GM12878 (cell line): Measurements from ENCODE around the gene STT3B. TPM values are rescaled to one million over a fixed set of nuclear protein-coding genes. Genes with fewer than 3 reads are reported as not detected.

Experiments used
- ATF7 ChIP-seq: fragments of 450-650 bp; IDR thresholded peaks from 2 replicates; pipeline ENCODE4 v1.6.1; 2016; ENCODE audit warnings: low read depth, mild to moderate bottlenecking
- CHD2 ChIP-seq: IDR thresholded peaks from 2 replicates; pipeline ENCODE4 v1.6.1; 2011; ENCODE audit warnings: low read depth, low read length, improper control_type of control experiment, borderline replicate concordance
- CREM ChIP-seq: IDR thresholded peaks from 2 replicates; pipeline ENCODE4 v1.6.1; 2014; ENCODE audit warnings: antibody characterized with exemption, low read depth
- E2F8 ChIP-seq: fragments of 450-650 bp; IDR thresholded peaks from 2 replicates; pipeline ENCODE4 v1.6.1; 2018; ENCODE audit warnings: mild to moderate bottlenecking, low read depth, moderate library complexity; ENCODE audit not compliant: partially characterized antibody
- ETV6 ChIP-seq, 2 experiments: fragments of 450-650 bp in 1 of 2; IDR thresholded peaks in 1 of 2; conservative IDR thresholded peaks in 1 of 2; 2 replicates each; pipeline ENCODE4 v1.6.1; 2014; ENCODE audit warnings: antibody characterized with exemption in 1 of 2, borderline replicate concordance in 1 of 2, low read depth in 1 of 2, mild to moderate bottlenecking in 1 of 2, moderate library complexity in 1 of 2
- KLF5 ChIP-seq: fragments of 450-650 bp; IDR thresholded peaks from 2 replicates; pipeline ENCODE4 v1.6.1; 2014; ENCODE audit warnings: mild to moderate bottlenecking; ENCODE audit not compliant: partially characterized antibody
- MYC ChIP-seq: IDR thresholded peaks from 2 replicates; pipeline ENCODE4 v1.6.1; 2011; ENCODE audit warnings: mild to moderate bottlenecking, low read length, moderate library complexity, inconsistent platforms; ENCODE audit not compliant: insufficient read depth, insufficient replicate concordance, insufficient read length, severe bottlenecking
- NBN ChIP-seq: fragments of 450-650 bp; IDR thresholded peaks from 2 replicates; pipeline ENCODE4 v1.6.1; 2016
- POLR2A ChIP-seq: IDR thresholded peaks from 2 replicates; pipeline ENCODE4 v1.6.1; 2011; ENCODE audit warnings: low read depth, mild to moderate bottlenecking, low read length
- POU2F2 ChIP-seq: IDR thresholded peaks from 3 replicates; pipeline ENCODE4 v1.6.1; 2011; ENCODE audit warnings: low read depth, mild to moderate bottlenecking, low read length, borderline replicate concordance
- RAD21 ChIP-seq: IDR thresholded peaks from 2 replicates; pipeline ENCODE4 v1.6.1; 2011; ENCODE audit warnings: mild to moderate bottlenecking, low read depth, low read length, moderate library complexity; ENCODE audit not compliant: insufficient read depth
- RAD51 ChIP-seq: fragments of 450-650 bp; IDR thresholded peaks from 2 replicates; pipeline ENCODE4 v1.6.1; 2016; ENCODE audit warnings: moderate library complexity, mild to moderate bottlenecking, inconsistent platforms
- RUNX3 ChIP-seq: IDR thresholded peaks from 2 replicates; pipeline ENCODE4 v1.6.1; 2012; ENCODE audit warnings: low read length, inconsistent platforms
- SKIL ChIP-seq: fragments of 450-650 bp; IDR thresholded peaks from 2 replicates; pipeline ENCODE4 v1.6.1; 2017; ENCODE audit warnings: mild to moderate bottlenecking, low read depth, inconsistent platforms; ENCODE audit not compliant: poor library complexity, severe bottlenecking
- STAT3 ChIP-seq: IDR thresholded peaks from 2 replicates; pipeline ENCODE4 v1.6.1; 2011; ENCODE audit warnings: low read depth, low read length, improper control_type of control experiment
- YBX1 ChIP-seq: fragments of 450-650 bp; IDR thresholded peaks from 2 replicates; pipeline ENCODE4 v1.6.1; 2016; ENCODE audit warnings: antibody characterized with exemption
- ZNF622 ChIP-seq: fragments of 450-650 bp; IDR thresholded peaks from 2 replicates; pipeline ENCODE4 v1.6.1; 2017; ENCODE audit warnings: mild to moderate bottlenecking, inconsistent platforms
- polyA plus RNA-seq, 11 experiments: library from polyadenylated mRNA; depleted of rRNA in 4 of 11; unstranded in 6 of 11; stranded (reverse) in 5 of 11; fragments of >200 nt; fragmentation: Nextera tagmentation in 4 of 11; fragmentation: Illumina TruSeq in 1 of 11; extraction: Ambion mirVana in 4 of 11; extraction: Trizol in 1 of 11; gene quantifications; 1 replicate in 1 of 11; 2 replicates in 10 of 11; pipeline versions ENCODE4 v1.2.1 to v1.2.3, GENCODE V29; 2011 to 2016; ENCODE audit warnings: inconsistent platforms in 2 of 11, missing spikeins in 2 of 11, low read depth in 1 of 11
- total RNA-seq, 4 experiments: library from RNA; depleted of rRNA in 3 of 4; stranded (reverse); fragments of >200 nt in 3 of 4; fragmentation: Illumina TruSeq in 1 of 4; extraction: Trizol in 1 of 4; gene quantifications; 2 replicates each; pipeline versions ENCODE4 v1.2.1 to v1.2.3, GENCODE V29; 2013 to 2021
- TF ChIP-seq, protein P1 (sequence below): fragments of 450-650 bp; IDR thresholded peaks from 2 replicates; pipeline ENCODE4 v1.6.1; 2016; ENCODE audit warnings: mild to moderate bottlenecking
- TF ChIP-seq, protein P2 (sequence below): fragments of 450-650 bp; IDR thresholded peaks from 2 replicates; pipeline ENCODE4 v1.6.1; 2017; ENCODE audit warnings: mild to moderate bottlenecking, moderate library complexity

STT3B gene
- total and polyA plus RNA-seq, 10 of the 15 experiments (the other 5 are each of a cell fraction or from before 2014, with no cell fraction given) = 19.9 to 208 (median 79.6) TPM

GRCh38 chr3:31531452-31531991, 1.2 kb upstream of the STT3B start (continued):
- no peak for TF ChIP-seq E2F8
- TF ChIP-seq CHD2 = no peak
- no peak for TF ChIP-seq STAT3
- TF ChIP-seq POLR2A = no peak
- TF ChIP-seq ATF7 = 0 out of 2 replicates have a peak, but pooled peaks have one; percentile 55
- TF ChIP-seq YBX1 = no peak
- no peak for TF ChIP-seq NBN
- TF ChIP-seq ZNF622 = peak; percentile 37; the same call in 1 of the 2 replicates
- no peak for TF ChIP-seq CREM
- TF ChIP-seq RUNX3 = no peak
- no peak for TF ChIP-seq MYC
- TF ChIP-seq, protein P1, sequence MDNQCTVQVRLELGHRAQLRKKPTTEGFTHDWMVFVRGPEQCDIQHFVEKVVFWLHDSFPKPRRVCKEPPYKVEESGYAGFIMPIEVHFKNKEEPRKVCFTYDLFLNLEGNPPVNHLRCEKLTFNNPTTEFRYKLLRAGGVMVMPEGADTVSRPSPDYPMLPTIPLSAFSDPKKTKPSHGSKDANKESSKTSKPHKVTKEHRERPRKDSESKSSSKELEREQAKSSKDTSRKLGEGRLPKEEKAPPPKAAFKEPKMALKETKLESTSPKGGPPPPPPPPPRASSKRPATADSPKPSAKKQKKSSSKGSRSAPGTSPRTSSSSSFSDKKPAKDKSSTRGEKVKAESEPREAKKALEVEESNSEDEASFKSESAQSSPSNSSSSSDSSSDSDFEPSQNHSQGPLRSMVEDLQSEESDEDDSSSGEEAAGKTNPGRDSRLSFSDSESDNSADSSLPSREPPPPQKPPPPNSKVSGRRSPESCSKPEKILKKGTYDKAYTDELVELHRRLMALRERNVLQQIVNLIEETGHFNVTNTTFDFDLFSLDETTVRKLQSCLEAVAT = peak; percentile 82
- TF ChIP-seq RAD21 = no peak; the same call in 1 of the 2 replicates
- TF ChIP-seq SKIL = no peak
- no peak for TF ChIP-seq POU2F2
- TF ChIP-seq, protein P2, sequence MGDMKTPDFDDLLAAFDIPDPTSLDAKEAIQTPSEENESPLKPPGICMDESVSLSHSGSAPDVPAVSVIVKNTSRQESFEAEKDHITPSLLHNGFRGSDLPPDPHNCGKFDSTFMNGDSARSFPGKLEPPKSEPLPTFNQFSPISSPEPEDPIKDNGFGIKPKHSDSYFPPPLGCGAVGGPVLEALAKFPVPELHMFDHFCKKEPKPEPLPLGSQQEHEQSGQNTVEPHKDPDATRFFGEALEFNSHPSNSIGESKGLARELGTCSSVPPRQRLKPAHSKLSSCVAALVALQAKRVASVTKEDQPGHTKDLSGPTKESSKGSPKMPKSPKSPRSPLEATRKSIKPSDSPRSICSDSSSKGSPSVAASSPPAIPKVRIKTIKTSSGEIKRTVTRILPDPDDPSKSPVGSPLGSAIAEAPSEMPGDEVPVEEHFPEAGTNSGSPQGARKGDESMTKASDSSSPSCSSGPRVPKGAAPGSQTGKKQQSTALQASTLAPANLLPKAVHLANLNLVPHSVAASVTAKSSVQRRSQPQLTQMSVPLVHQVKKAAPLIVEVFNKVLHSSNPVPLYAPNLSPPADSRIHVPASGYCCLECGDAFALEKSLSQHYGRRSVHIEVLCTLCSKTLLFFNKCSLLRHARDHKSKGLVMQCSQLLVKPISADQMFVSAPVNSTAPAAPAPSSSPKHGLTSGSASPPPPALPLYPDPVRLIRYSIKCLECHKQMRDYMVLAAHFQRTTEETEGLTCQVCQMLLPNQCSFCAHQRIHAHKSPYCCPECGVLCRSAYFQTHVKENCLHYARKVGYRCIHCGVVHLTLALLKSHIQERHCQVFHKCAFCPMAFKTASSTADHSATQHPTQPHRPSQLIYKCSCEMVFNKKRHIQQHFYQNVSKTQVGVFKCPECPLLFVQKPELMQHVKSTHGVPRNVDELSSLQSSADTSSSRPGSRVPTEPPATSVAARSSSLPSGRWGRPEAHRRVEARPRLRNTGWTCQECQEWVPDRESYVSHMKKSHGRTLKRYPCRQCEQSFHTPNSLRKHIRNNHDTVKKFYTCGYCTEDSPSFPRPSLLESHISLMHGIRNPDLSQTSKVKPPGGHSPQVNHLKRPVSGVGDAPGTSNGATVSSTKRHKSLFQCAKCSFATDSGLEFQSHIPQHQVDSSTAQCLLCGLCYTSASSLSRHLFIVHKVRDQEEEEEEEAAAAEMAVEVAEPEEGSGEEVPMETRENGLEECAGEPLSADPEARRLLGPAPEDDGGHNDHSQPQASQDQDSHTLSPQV = no peak
- TF ChIP-seq KLF5 = no peak
- no peak for TF ChIP-seq RAD51
- no peak for TF ChIP-seq ETV6 (conservative IDR thresholded peaks at IDR 0.05 in 1 of 2, IDR thresholded peaks at IDR 0.05 in 1 of 2; ENCODE audit: borderline replicate concordance in 1 of 2, low read depth in 1 of 2)
